H9 (cell line): ENCODE results near the gene ANKRD27. TPM values are rescaled to one million over a fixed set of nuclear protein-coding genes. Genes with fewer than 3 reads are reported as not detected.

Experiments
- DNase-seq: peaks from one replicate; pipeline ENCODE4 v3.0.0-alpha.2; 2017
- H2AFZ ChIP-seq: one replicate; pipeline ENCODE4 v1.6.1; 2013; ENCODE audit warnings: mild to moderate bottlenecking, low read length, control low read depth, moderate library complexity
- H2AK5ac ChIP-seq: 2 replicates; pipeline ENCODE4 v1.6.1; 2013; ENCODE audit warnings: low read length, control low read depth, mixed read lengths; ENCODE audit not compliant: insufficient read length
- H2BK120ac ChIP-seq: one replicate; pipeline ENCODE4 v1.6.1; 2013; ENCODE audit warnings: low read depth, mild to moderate bottlenecking, low read length, control low read depth, inconsistent platforms; ENCODE audit not compliant: poor library complexity, severe bottlenecking
- H2BK12ac ChIP-seq: 2 replicates; pipeline ENCODE4 v1.6.1; 2013; ENCODE audit warnings: low read length, control low read depth, mixed read lengths, low read depth; ENCODE audit not compliant: insufficient read length
- H2BK15ac ChIP-seq: 2 replicates; pipeline ENCODE4 v1.6.1; 2013; ENCODE audit warnings: low read depth, low read length, control low read depth
- H2BK20ac ChIP-seq: one replicate; pipeline ENCODE4 v1.6.1; 2013; ENCODE audit warnings: low read depth, mild to moderate bottlenecking, low read length, control low read depth, inconsistent platforms; ENCODE audit not compliant: poor library complexity, severe bottlenecking
- H2BK5ac ChIP-seq: 2 replicates; pipeline ENCODE4 v1.6.1; 2013; ENCODE audit warnings: low read length, control low read depth, mixed read lengths; ENCODE audit not compliant: insufficient read length
- H3K14ac ChIP-seq: 2 replicates; pipeline ENCODE4 v1.6.1; 2013; ENCODE audit warnings: low read length, control low read depth; ENCODE audit not compliant: insufficient read depth
- H3K18ac ChIP-seq: 2 replicates; pipeline ENCODE4 v1.6.1; 2013; ENCODE audit warnings: low read depth, mild to moderate bottlenecking, mixed read lengths, low read length, control low read depth; ENCODE audit not compliant: insufficient read length
- H3K23ac ChIP-seq: 2 replicates; pipeline ENCODE4 v1.6.1; 2013; ENCODE audit warnings: low read length, control low read depth, mixed read lengths, low read depth; ENCODE audit not compliant: insufficient read length
- H3K23me2 ChIP-seq: 2 replicates; pipeline ENCODE4 v1.6.1; 2013; ENCODE audit warnings: low read depth, mild to moderate bottlenecking, mixed read lengths, low read length, control low read depth; ENCODE audit not compliant: insufficient read length, poor library complexity, severe bottlenecking
- H3K27ac ChIP-seq: 2 replicates; pipeline ENCODE4 v1.5.1; 2013; ENCODE audit warnings: low read length, control low read depth, mixed read lengths, low read depth; ENCODE audit not compliant: insufficient read length
- H3K27me3 ChIP-seq: 2 replicates; pipeline ENCODE4 v1.6.1; 2013; ENCODE audit warnings: low read length, control low read depth, inconsistent platforms; ENCODE audit not compliant: insufficient read depth
- H3K4ac ChIP-seq: 2 replicates; pipeline ENCODE4 v1.6.1; 2013; ENCODE audit warnings: low read depth, mild to moderate bottlenecking, control low read depth, inconsistent platforms, low read length, moderate library complexity
- H3K4me1 ChIP-seq: 2 replicates; pipeline ENCODE4 v1.6.1; 2013; ENCODE audit warnings: low read length, control low read depth, inconsistent platforms; ENCODE audit not compliant: insufficient read depth
- H3K4me2 ChIP-seq: 2 replicates; pipeline ENCODE4 v1.6.1; 2013; ENCODE audit warnings: low read length, control low read depth, mixed read lengths; ENCODE audit not compliant: insufficient read length, insufficient read depth
- H3K56ac ChIP-seq: 2 replicates; pipeline ENCODE4 v1.6.1; 2013; ENCODE audit warnings: low read depth, mild to moderate bottlenecking, mixed read lengths, low read length, control low read depth; ENCODE audit not compliant: insufficient read length
- H3K79me1 ChIP-seq: 2 replicates; pipeline ENCODE4 v1.6.1; 2013; ENCODE audit warnings: low read depth, mild to moderate bottlenecking, moderate library complexity, low read length, control low read depth, inconsistent platforms; ENCODE audit not compliant: insufficient read depth, poor library complexity, severe bottlenecking
- H3K79me2 ChIP-seq: 2 replicates; pipeline ENCODE4 v1.6.1; 2013; ENCODE audit warnings: low read length, control low read depth, inconsistent platforms; ENCODE audit not compliant: insufficient read depth
- H3K9ac ChIP-seq: 2 replicates; pipeline ENCODE4 v1.6.1; 2013; ENCODE audit warnings: low read length, control low read depth, mixed read lengths; ENCODE audit not compliant: insufficient read length; ENCODE audit errors: extremely low read depth
- H3K9me3 ChIP-seq: one replicate; pipeline ENCODE4 v1.6.1; 2013; ENCODE audit warnings: low read depth, low read length, inconsistent platforms; ENCODE audit not compliant: control insufficient read depth
- H3T11ph ChIP-seq: one replicate; pipeline ENCODE4 v1.6.1; 2013; ENCODE audit warnings: mild to moderate bottlenecking, low read length, control low read depth, inconsistent platforms
- H4K20me1 ChIP-seq: one replicate; pipeline ENCODE4 v1.6.1; 2013; ENCODE audit not compliant: control insufficient read depth, insufficient read length, insufficient read depth
- H4K5ac ChIP-seq: 2 replicates; pipeline ENCODE4 v1.6.1; 2013; ENCODE audit warnings: low read depth, mild to moderate bottlenecking, mixed read lengths, low read length, control low read depth; ENCODE audit not compliant: insufficient read length
- H4K8ac ChIP-seq: replicated peaks from 2 replicates; pipeline ENCODE4 v1.6.1; 2013; ENCODE audit warnings: low read length, control low read depth, mixed read lengths, low read depth; ENCODE audit not compliant: insufficient read length
- H4K91ac ChIP-seq: 2 replicates; pipeline ENCODE4 v1.6.1; 2013; ENCODE audit warnings: low read depth, mild to moderate bottlenecking, moderate library complexity, mixed read lengths, low read length, control low read depth; ENCODE audit not compliant: insufficient read length
- H3K27ac Mint-ChIP-seq, 3 experiments: 2 replicates in 2 of 3; 3 replicates in 1 of 3; pipeline ENCODE4 v1.8.0; 2020 to 2021; ENCODE audit warnings: mixed read lengths in 3 of 3, mild to moderate bottlenecking in 1 of 3, moderate library complexity in 1 of 3
- H3K27me3 Mint-ChIP-seq: 2 replicates; pipeline ENCODE4 v1.8.0; 2021; ENCODE audit warnings: low read depth, mild to moderate bottlenecking, moderate library complexity, mixed read lengths
- H3K36me3 Mint-ChIP-seq, 3 experiments: 2 replicates in 2 of 3; 3 replicates in 1 of 3; pipeline ENCODE4 v1.8.0; 2020 to 2021; ENCODE audit warnings: low read depth in 3 of 3, mixed read lengths in 3 of 3; ENCODE audit not compliant: insufficient read depth in 1 of 3
- H3K4me1 Mint-ChIP-seq, 2 experiments: 2 replicates each; pipeline ENCODE4 v1.8.0; 2020; ENCODE audit warnings: mixed read lengths in 2 of 2
- H3K4me3 Mint-ChIP-seq, 2 experiments: 2 replicates in 1 of 2; 3 replicates in 1 of 2; pipeline ENCODE4 v1.8.0; 2020 to 2021; ENCODE audit warnings: mild to moderate bottlenecking in 2 of 2, mixed read lengths in 2 of 2, moderate library complexity in 1 of 2
- H3K9me3 Mint-ChIP-seq, 2 experiments: 2 replicates in 1 of 2; 3 replicates in 1 of 2; pipeline ENCODE4 v1.8.0; 2020; ENCODE audit warnings: mild to moderate bottlenecking in 2 of 2, mixed read lengths in 2 of 2, moderate library complexity in 1 of 2
- CTCF ChIP-seq: fragments of 200-600 bp; sonication (generic); conservative IDR thresholded peaks from 3 replicates; pipeline ENCODE4 v1.8.0; 2021; ENCODE audit warnings: antibody characterized with exemption, mild to moderate bottlenecking
- WGBS: extraction: QIAGEN DNeasy Blood & Tissue Kit; methylation state at CpG from one replicate; pipeline ENCODE4 v1.1.7; 2013; ENCODE audit warnings: missing lambda C conversion rate, low lambda C conversion rate, mixed read lengths; ENCODE audit not compliant: insufficient read length; ENCODE audit errors: extremely low coverage; 5-methylcytosine and 5-hydroxymethylcytosine counted together
- total RNA-seq: library from RNA; stranded (reverse); gene quantifications from 2 replicates; pipeline ENCODE4 v1.2.1, GENCODE V29; 2021

Gene ANKRD27
- total RNA-seq, 1 experiment from 2014 or later = 40.7 TPM

GRCh38 chr19:32651729-32652140 lies 23.2 kb downstream of the ANKRD27 start:
- H3K27me3 Mint-ChIP-seq = no peaks in the 10 kb centered on the region
- Histone ChIP-seq H3K79me1 (no peaks in the 10 kb centered on the region), H3K4ac (no peak overlapping the region), H3K23me2 (no peaks in the 10 kb centered on the region), H2BK15ac (no peak overlapping the region), H3T11ph (no peak overlapping the region), H2BK12ac (no peak overlapping the region), H2BK120ac (no peak overlapping the region), H2BK5ac (no peak overlapping the region), H4K91ac (no peak overlapping the region), H3K9me3 (no peaks in the 10 kb centered on the region), H4K20me1 (no peaks in the 10 kb centered on the region), H2BK20ac (no peak overlapping the region), H3K23ac (no peak overlapping the region), H3K56ac (no peak overlapping the region), H3K27ac (no peak overlapping the region), H3K9ac (no peak overlapping the region), H2AK5ac (no peak overlapping the region), H3K14ac (no peak overlapping the region), H3K18ac (no peak overlapping the region), H2AFZ (no peak overlapping the region), H4K8ac (no peak overlapping the region), H3K27me3 (no peaks in the 10 kb centered on the region), H3K4me2 (no peak overlapping the region), H3K4me1 (no peaks in the 10 kb centered on the region; the same call in 1 of the 2 replicates), H3K79me2 (no peaks in the 10 kb centered on the region), H4K5ac (no peak overlapping the region)
- peak; percentile 85 for DNase-seq
- no peak overlapping the region; a peak in 1 of 5 replicates for H3K4me3 Mint-ChIP-seq
- no peaks in the 10 kb centered on the region for H3K9me3 Mint-ChIP-seq
- no CpG with 5 or more reads among the region's 8 CpGs for WGBS
- H3K36me3 Mint-ChIP-seq = peaks cover 26 to 54% (median 45%) of the 10 kb centered on the region in 3 experiments; a peak in 6 of 7 replicates
- H3K4me1 Mint-ChIP-seq = peaks cover 11 to 20% of the 10 kb centered on the region in 2 experiments
- TF ChIP-seq CTCF = no peak; the same call in 2 of the 3 replicates
- H3K27ac Mint-ChIP-seq = peak overlapping the region in 2 of 3 experiments; percentile 79 to 98; a peak in 4 of 7 replicates
